Measurements from ENCODE around the gene AQP9.
"Not testable (repeated sequence)": the region's sequence is repeated elsewhere in the genome, so short reads cannot be mapped to it uniquely, and the experiment has no call there.

Gene AQP9

DNA sequence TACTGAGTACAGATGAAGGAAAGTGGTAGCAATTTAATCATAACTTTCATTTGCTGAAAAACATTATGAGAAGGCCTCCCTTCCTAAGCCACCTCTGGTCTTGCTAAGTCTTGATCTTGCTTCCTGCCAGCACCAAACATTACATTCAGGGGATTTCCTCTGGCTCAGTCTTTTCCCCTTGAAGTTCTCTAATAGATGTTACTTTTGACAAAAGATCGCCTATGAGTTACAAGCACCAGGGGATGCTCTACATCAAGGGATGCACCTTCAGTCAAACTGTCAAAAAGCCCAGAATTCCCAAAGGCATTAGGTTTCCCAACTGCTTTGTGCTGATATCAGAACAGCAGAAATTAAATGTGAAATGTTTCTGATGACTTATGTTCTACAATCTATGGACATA lies 47.3 kb downstream of the AQP9 start:
- Mint-ChIP-seq H3K27me3 (peaks cover 52% of the 10 kb centered on the region), H3K36me3 (no peaks in the 10 kb centered on the region), H3K27ac (no peak overlapping the region), H3K9me3 (no peaks in the 10 kb centered on the region), H3K4me1 (no peaks in the 10 kb centered on the region), H3K4me3 (no peak overlapping the region)
- ATAC-seq: no peak

DNA sequence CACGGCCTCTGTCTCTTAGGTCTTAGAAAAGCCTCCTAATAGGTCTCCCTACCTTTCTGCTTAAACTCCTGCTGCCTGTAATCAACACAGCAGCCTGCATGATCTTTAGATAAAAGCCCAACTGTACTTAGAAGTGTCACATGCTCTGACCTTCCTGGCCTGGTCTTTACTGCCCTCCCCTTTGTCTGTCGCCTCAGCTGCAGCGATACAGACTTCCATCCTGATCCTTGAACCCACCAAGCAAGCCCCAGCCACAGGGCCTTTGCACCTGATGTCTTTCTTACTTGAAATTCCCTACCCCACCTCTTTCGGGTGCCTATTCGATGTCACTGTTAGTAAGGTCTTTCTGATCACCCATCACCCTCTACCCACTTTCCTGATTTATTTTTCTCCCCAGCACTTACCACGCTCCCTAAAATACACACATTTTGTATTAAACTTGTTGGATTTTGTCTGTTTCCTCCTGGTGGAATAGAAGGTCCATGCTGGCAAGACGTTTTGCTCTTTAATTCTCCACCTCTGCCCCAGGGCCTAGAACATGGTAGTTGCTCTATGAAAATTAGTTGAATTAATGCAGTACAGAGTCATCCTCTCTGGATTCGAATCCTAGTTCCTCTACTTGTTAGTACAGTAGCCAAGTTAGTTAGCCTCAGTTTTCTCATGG lies 51.1 kb downstream of the AQP9 start:
- no peaks in the 10 kb centered on the region for H3K36me3 Mint-ChIP-seq
- H3K9me3 Mint-ChIP-seq: no peaks in the 10 kb centered on the region
- no peaks in the 10 kb centered on the region for H3K4me1 Mint-ChIP-seq
- H3K27ac Mint-ChIP-seq: no peak overlapping the region
- H3K4me3 Mint-ChIP-seq: no peak overlapping the region
- ATAC-seq: no peak
- peaks cover 54% of the 10 kb centered on the region for H3K27me3 Mint-ChIP-seq

DNA sequence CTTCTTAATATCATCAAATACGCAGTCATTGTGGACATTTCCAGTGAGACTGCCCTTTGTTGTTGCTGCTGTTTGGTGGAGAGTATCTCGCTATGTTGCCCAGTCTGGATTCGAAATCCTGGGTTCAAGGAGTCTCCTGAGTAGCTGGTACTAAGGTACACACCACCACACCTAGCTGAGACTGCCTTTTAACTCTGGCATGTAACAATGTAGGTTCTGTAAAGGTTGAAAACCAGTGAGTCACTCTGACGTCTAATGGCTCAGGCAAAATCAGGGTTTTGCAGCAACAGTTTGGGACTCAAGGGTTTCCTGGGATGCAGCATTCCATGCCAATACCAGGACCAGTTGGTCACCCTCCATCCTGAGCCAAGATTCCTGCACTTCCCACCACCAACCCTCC lies 52.2 kb downstream of the AQP9 start:
- no peak overlapping the region for H3K4me3 Mint-ChIP-seq
- H3K27me3 Mint-ChIP-seq: peaks cover 66% of the 10 kb centered on the region
- H3K36me3 Mint-ChIP-seq: no peaks in the 10 kb centered on the region
- peaks cover 4% of the 10 kb centered on the region for H3K9me3 Mint-ChIP-seq
- H3K4me1 Mint-ChIP-seq: no peaks in the 10 kb centered on the region
- ATAC-seq: no peak
- no peak overlapping the region for H3K27ac Mint-ChIP-seq

DNA sequence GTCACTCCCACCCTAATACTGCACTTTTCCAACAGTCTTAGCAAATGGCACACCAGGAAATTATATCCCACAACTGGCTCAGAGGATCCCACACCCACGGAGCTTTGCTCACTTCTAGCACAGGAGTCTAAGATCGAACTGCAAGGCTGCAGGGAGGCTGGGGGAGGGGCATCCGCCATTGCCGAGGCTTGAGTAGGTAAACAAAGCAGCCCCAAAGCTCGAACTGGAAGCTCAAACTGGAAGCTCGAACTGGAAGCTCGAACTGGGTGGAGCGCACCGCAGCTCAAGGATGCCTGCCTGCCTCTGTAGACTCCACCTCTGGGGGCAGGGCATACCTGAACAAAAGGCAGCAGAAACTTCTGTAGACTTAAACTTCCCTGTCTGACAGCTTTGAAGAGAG lies 55.5 kb downstream of the AQP9 start:
- H3K27ac Mint-ChIP-seq, ATAC-seq, H3K9me3 Mint-ChIP-seq, H3K36me3 Mint-ChIP-seq, H3K4me3 Mint-ChIP-seq, H3K4me1 Mint-ChIP-seq: not testable (repeated sequence)
- peaks cover 50% of the 10 kb centered on the region for H3K27me3 Mint-ChIP-seq

DNA sequence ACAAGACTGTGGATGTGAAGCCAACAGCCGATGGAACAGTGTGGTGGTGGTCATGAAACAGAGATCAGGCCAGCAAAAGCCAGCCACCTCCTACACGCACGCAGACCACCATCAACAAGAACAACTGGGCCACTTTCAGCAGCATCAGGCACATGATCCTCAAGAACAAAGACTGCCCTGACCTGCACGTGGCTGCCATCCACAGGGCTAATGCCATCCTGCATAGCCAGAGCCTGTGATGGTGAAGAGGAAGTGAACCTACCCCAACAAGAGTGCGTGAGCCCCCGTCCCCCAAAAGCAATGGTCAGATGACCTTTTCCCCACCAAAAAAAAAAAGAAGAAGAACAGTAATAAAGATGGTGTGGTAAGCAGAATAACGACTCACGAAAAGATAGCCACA lies 62.6 kb downstream of the AQP9 start:
- H3K27ac Mint-ChIP-seq: no peak overlapping the region
- peaks cover 3% of the 10 kb centered on the region for H3K27me3 Mint-ChIP-seq
- no peaks in the 10 kb centered on the region for H3K4me1 Mint-ChIP-seq
- no peaks in the 10 kb centered on the region for H3K36me3 Mint-ChIP-seq
- ATAC-seq: no peak
- H3K9me3 Mint-ChIP-seq: no peaks in the 10 kb centered on the region
- no peak overlapping the region for H3K4me3 Mint-ChIP-seq

DNA sequence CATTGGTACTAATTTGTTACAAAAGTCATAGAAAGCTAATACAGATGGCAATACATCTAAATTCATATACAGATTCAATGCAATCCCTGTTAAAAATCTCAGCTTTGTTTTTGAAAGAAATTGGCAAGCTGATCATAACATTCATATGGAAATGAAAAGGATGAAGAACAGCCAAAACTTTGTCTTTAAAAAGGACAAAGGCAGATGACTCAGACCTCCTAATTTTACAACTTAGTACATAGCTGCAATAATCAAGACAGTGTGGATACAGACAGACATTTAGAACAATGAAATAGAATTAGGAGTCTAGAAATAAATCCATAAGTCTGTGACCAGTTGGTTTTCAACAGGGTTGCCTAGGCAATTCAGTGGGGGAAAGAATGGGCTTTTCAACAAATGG lies 63.3 kb downstream of the AQP9 start:
- H3K36me3 Mint-ChIP-seq: no peaks in the 10 kb centered on the region
- ATAC-seq: no peak
- no peak overlapping the region for H3K27ac Mint-ChIP-seq
- H3K4me1 Mint-ChIP-seq: no peaks in the 10 kb centered on the region
- H3K9me3 Mint-ChIP-seq: no peaks in the 10 kb centered on the region
- no peak overlapping the region for H3K4me3 Mint-ChIP-seq
- H3K27me3 Mint-ChIP-seq: no peaks in the 10 kb centered on the region

DNA sequence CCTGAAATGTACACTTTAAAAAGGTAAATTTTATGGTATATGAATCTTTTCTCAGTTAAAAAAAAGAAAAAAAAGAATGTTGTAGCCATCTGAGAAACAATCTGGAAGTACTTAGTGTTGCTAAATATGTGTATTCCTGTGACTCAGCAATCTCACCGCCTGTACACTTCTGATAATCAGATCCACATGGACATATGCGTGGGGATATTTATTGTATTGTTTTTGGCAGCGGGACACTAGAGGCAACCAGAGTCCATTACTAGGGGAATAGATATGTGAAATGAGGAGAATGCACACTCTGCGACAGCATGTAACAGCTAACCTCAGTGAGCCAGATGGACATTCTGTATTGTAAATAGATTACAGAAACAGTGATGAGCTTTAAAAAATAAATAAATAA lies 65.4 kb downstream of the AQP9 start:
- H3K36me3 Mint-ChIP-seq: no peaks in the 10 kb centered on the region
- H3K27ac Mint-ChIP-seq: no peak overlapping the region
- no peaks in the 10 kb centered on the region for H3K9me3 Mint-ChIP-seq
- H3K27me3 Mint-ChIP-seq: no peaks in the 10 kb centered on the region
- no peaks in the 10 kb centered on the region for H3K4me1 Mint-ChIP-seq
- no peak overlapping the region for H3K4me3 Mint-ChIP-seq
- ATAC-seq: no peak

DNA sequence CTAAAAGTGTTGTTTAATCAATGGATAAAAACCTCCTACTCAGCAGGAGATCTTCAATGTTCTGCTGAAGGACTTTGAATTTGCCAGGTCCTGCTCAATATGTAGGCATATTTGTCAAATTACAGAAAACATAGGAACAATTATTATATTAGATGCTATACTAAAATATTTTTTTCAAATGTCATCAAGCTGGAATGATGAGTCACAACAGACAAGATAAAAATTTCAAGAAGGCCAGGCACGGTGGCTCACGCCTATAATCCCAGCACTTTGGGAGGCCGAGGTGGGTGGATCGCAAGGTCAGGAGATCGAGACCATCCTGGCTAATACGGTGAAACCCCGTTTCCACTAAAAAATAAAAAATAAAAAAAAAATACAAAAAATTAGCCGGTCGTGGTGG lies 68.0 kb downstream of the AQP9 start:
- Mint-ChIP-seq H3K4me3 (no peak overlapping the region), H3K36me3 (no peaks in the 10 kb centered on the region), H3K9me3 (no peaks in the 10 kb centered on the region), H3K27me3 (no peaks in the 10 kb centered on the region), H3K4me1 (no peaks in the 10 kb centered on the region), H3K27ac (no peak overlapping the region)
- no peak for ATAC-seq

DNA sequence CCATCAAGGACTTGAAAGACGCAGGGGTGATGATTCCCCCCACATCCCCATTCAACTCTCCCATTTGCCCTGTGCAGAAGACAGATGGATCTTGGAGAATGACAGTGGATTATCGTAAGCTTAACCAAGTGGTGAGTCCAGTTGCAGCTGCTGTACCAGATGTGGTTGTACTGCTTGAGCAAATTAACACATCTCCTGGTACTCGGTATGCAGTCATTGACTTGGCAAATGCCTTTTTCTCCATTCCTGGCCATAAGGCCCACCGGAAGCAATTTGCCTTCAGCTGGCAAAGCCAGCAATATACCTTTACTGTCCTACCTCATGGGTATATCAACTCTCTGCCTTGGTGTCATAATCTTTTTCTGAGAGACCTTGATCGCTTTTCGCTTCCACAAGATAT lies 70.0 kb downstream of the AQP9 start:
- H3K27me3 Mint-ChIP-seq, H3K9me3 Mint-ChIP-seq, H3K4me1 Mint-ChIP-seq, H3K27ac Mint-ChIP-seq, H3K36me3 Mint-ChIP-seq, H3K4me3 Mint-ChIP-seq, ATAC-seq: not testable (repeated sequence)

DNA sequence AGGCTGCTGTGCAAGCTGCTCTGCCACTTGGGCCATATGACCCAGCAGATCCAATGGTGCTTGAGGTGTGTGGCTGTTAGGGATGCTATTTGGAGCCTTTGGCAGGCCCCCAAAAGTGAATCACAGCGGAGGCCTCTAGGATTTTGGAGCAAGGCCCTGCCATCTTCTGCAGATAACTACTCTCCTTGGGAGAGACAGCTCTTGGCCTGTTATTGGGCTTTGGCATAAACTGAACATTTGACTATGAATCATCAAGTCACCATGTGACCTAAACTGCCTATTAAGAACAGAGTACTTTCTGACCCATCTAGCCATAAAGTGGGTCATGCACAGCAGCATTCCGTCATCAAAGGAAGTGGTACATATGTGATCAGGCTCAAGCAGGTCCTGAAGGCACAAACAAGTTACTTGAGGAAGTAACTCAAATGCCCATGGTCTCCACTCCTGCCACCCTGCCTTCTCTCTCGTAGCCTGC lies 70.9 kb downstream of the AQP9 start:
- not testable (repeated sequence) for H3K27me3 Mint-ChIP-seq, H3K9me3 Mint-ChIP-seq, ATAC-seq, H3K4me1 Mint-ChIP-seq, H3K36me3 Mint-ChIP-seq, H3K4me3 Mint-ChIP-seq, H3K27ac Mint-ChIP-seq

DNA sequence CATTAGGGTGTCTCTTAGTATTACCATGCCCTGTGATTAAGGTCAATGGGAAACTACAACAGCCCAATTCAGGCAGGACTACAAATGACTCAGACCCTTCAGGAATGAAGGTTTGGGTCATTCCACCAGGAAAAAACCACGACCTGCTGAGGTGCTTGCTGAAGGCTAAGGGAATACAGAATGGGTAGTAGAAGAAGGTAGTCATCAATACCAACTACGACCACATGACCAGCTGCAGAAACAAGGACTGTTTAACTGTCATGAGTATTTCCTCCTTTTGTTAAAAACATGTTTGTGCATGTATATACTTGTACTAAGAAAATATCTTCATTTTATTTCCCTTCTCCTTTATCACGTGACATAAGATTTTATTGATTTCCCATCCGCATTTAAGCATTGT lies 71.8 kb downstream of the AQP9 start:
- not testable (repeated sequence) for H3K4me3 Mint-ChIP-seq, H3K36me3 Mint-ChIP-seq, H3K27me3 Mint-ChIP-seq, ATAC-seq, H3K9me3 Mint-ChIP-seq, H3K4me1 Mint-ChIP-seq, H3K27ac Mint-ChIP-seq

DNA sequence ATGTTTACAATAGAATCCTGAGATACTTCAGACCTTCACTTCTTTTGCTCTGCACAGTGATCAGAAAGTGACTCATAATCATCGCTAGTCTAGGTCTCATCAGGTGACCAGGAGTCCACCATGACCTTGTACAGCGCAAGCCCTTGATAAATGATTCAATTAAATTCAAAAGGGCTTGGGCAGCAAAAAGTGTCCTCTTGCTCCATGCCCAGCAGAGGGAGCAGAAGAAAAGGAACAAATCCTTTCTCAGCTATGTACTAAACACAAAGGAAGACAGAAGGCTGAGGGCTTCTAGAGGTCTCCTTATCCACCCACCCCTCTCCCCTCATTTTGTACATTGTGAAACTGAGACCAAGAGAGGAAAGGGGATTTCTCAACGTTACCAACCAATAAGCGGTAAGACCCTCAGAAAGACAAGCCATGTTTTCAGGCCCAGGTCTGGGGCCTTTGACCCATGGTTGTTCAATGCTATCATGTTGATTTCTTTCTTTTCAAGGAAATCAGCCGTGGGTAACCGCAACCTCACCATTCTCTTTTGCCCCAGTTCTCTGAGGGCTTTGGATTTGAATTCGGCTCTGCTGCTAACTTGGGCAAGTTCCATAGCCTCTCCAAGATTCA lies 74.8 kb downstream of the AQP9 start:
- ATAC-seq: no peak
- Mint-ChIP-seq H3K9me3 (no peaks in the 10 kb centered on the region), H3K36me3 (no peaks in the 10 kb centered on the region), H3K27me3 (no peaks in the 10 kb centered on the region), H3K4me1 (no peaks in the 10 kb centered on the region), H3K4me3 (no peak overlapping the region), H3K27ac (no peak overlapping the region)

DNA sequence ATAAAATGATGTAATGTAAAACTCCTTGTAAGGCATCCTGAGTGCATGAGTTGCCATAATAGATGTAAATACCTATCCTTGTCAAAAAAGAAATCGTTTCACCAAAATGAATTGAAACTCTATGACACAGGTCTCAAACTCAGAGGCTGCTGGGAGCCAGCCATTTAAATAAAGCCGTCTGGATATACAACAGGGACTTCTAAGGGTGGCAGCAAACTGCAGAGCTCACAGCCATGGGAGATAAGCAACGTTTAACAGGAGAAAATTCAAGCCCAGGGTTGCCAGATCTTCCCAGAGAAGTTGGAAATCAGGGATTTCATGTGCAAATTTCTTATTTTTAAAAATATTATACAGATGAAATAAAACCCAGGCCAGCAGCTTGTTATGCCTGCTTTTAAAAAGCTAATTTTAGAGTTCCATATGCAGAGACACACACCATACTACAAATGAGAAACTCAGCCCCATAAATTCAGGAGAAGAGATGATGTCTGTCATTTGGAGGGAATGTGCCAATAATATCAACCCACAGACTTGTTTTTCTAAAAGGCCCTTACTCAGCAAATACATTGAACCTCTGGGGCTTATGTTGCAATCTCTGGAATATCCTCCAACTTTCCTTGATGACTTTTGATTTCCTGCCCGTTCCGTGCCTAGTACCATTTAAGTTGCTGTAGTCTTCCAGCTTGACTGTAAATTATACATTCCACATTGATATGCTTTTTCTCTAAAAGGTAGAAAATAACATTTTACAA lies 75.6 kb downstream of the AQP9 start:
- Mint-ChIP-seq H3K4me3 (no peak overlapping the region), H3K27me3 (no peaks in the 10 kb centered on the region), H3K27ac (no peak overlapping the region), H3K9me3 (no peaks in the 10 kb centered on the region), H3K4me1 (no peaks in the 10 kb centered on the region), H3K36me3 (no peaks in the 10 kb centered on the region)
- ATAC-seq: no peak

DNA sequence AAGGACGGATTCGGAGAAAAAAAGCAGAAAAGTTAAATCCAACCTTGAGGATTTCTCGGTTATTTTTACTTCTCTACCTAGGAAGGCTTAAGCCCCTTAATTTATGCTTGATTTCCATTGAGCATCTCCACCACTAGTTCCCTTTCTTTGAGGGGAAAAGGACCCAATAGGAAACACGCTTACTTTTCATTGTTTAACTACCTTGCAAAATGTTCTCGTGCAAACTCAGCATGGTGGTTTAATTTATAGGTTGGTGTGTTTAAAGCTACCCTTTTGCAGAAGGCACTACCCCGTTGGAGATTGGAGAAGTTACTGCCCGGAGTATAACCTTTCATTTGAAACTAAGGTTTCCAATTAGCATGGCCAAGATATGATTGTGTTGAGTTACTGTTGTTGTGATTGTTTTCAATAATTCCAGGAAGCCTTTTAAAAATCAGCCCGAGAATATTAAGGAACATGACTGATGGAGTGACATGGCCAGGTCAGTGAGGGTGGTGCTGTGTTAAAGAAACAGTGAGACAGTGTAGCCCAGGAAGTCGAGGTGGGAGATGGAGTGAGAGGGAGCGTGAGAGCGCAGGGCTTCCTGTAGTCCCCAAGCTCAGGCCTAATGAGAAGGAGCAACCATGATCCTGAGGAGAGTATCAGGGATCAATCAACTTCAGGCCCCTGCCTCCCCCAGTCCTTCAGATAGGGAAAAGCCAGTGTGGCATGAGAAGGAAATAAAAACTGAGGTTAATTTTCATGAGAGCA lies 76.6 kb downstream of the AQP9 start:
- Mint-ChIP-seq H3K4me1 (no peaks in the 10 kb centered on the region), H3K9me3 (peaks cover 5% of the 10 kb centered on the region), H3K27ac (no peak overlapping the region), H3K36me3 (no peaks in the 10 kb centered on the region), H3K4me3 (no peak overlapping the region), H3K27me3 (peaks cover 9% of the 10 kb centered on the region)
- ATAC-seq: no peak

DNA sequence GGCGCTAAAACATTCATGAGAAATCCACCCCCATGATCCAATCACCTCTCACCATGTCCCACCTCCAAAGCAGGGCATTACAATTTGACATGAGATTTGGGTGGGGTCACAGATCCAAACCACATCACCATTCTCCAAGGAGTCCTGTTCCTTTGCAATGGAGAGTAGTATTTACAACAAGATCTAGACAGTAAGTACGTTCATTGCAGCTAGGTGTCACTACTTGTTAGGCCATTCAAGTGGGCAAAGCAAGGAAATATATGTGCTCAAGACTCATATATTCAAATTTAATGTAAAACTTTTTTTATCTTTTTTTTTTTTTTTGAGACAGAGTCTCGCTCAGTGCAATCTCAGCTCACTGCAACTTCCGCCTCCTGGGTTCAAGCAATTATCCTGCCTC lies 79.3 kb downstream of the AQP9 start:
- Mint-ChIP-seq H3K4me1 (no peaks in the 10 kb centered on the region), H3K4me3 (no peak overlapping the region), H3K27ac (no peak overlapping the region), H3K36me3 (no peaks in the 10 kb centered on the region), H3K27me3 (peaks cover 11% of the 10 kb centered on the region), H3K9me3 (peaks cover 10% of the 10 kb centered on the region)
- no peak for ATAC-seq
